Stimulated activated CD4-positive, alpha-beta T cell treated with anti-CD3 and anti-CD28 coated beads, Interleukin-1b, Interleukin-23, amount 100 ng/mL, for 24 hours (primary cell): ENCODE results near the gene DNAL4.
A peak's percentile ranks its signal among the peaks of the same experiment; 100 is the strongest.

Experiments used
- DNase-seq, 4 experiments: peaks; one replicate each; pipeline ENCODE4 v3.0.0-alpha.2; 2020; ENCODE audit warnings: low read depth in 4 of 4, low spot score in 1 of 4

DNAL4 gene

GRCh38 chr22:38793721-38794466, at the start of gene DNAL4:
DNAL4 (minus strand) TSS chr22:38794143; CDS start chr22:38782731, 11,412 bp downstream.
- DNase-seq: peak; percentile 67 to 89 (median 81)

GRCh38 chr22:38843201-38843656, 49.3 kb upstream of the DNAL4 start:
- peak in 2 of 4 experiments; percentile 41 to 46 for DNase-seq

GRCh38 chr22:38842512-38843200, 48.7 kb upstream of the DNAL4 start:
- DNase-seq: no peak

GRCh38 chr22:38841635-38842034, 47.7 kb upstream of the DNAL4 start:
- no peak for DNase-seq

GRCh38 chr22:38841211-38841610, 47.3 kb upstream of the DNAL4 start:
- no peak for DNase-seq

- no peak for DNase-seq
Measured at GRCh38 chr22:38840129-38840528, 46.2 kb upstream of the DNAL4 start.

- no peak for DNase-seq
Measured at GRCh38 chr22:38839686-38840085, 45.7 kb upstream of the DNAL4 start.

GRCh38 chr22:38837414-38837928, 43.5 kb upstream of the DNAL4 start:
- no peak for DNase-seq

- no peak for DNase-seq
Measured at GRCh38 chr22:38835888-38836301, 42.0 kb upstream of the DNAL4 start.

- DNase-seq: no peak
Measured at GRCh38 chr22:38834991-38835390, 41.0 kb upstream of the DNAL4 start.

- DNase-seq: no peak
Measured at GRCh38 chr22:38834215-38834953, 40.4 kb upstream of the DNAL4 start.

- DNase-seq: no peak
Measured at GRCh38 chr22:38833061-38833460, 39.1 kb upstream of the DNAL4 start.

GRCh38 chr22:38832005-38832978, 38.3 kb upstream of the DNAL4 start:
- DNase-seq: no peak

GRCh38 chr22:38831166-38831945, 37.4 kb upstream of the DNAL4 start:
- no peak for DNase-seq

- no peak for DNase-seq
Measured at GRCh38 chr22:38830845-38831108, 36.8 kb upstream of the DNAL4 start.

GRCh38 chr22:38830026-38830844, 36.3 kb upstream of the DNAL4 start:
- DNase-seq: no peak

GRCh38 chr22:38829485-38829884, 35.5 kb upstream of the DNAL4 start:
- DNase-seq: no peak

GRCh38 chr22:38828616-38829205, 34.8 kb upstream of the DNAL4 start:
- no peak for DNase-seq

- DNase-seq: no peak
Measured at GRCh38 chr22:38828191-38828590, 34.2 kb upstream of the DNAL4 start.
